ENCODE results near the gene ERCC1. TPM values are rescaled to one million over a fixed set of nuclear protein-coding genes. Genes with fewer than 3 reads are reported as not detected.

The ERCC1 gene
- total and polyA plus RNA-seq, 4 donors: 19.2 to 28.7 (median 22.0) TPM

- peaks cover 5 to 20% (median 11%) of the 10 kb centered on the region in 4 donors for H3K4me1 ChIP-seq (ENCODE audit: control insufficient read depth in 4 of 4, insufficient read depth in 4 of 4, low read length in 3 of 4)
- no peak for DNase-seq (ENCODE audit: low spot score)
Observed at GRCh38 chr19:45424191-45425058, 708 bp upstream of the ERCC1 start.

GRCh38 chr19:45423033-45423588, 606 bp downstream of the ERCC1 start:
- WGBS: 21% methylated on average over 20 of the region's 20 CpGs
- Histone ChIP-seq H3K4me1 (ENCODE audit: control insufficient read depth in 4 of 4, insufficient read depth in 4 of 4, low read length in 3 of 4) (peaks cover 5 to 19% (median 9%) of the 10 kb centered on the region in 4 donors), H3K27me3 (ENCODE audit: control insufficient read depth in 4 of 4, insufficient read depth in 4 of 4, low read length in 3 of 4) (no peaks in the 10 kb centered on the region), H3K27ac (ENCODE audit: low read depth in 1 of 2, low read length in 2 of 2) (peak overlapping the region; percentile 89 to 93), H3K9me3 (ENCODE audit: control insufficient read depth in 4 of 4, low read length in 3 of 4) (no peaks in the 10 kb centered on the region), H3K4me3 (ENCODE audit: low read depth in 1 of 3, low read length in 3 of 3) (peak overlapping the region; percentile 53 to 64 (median 61)), H3K36me3 (ENCODE audit: control insufficient read depth in 4 of 4, insufficient read depth in 3 of 4, low read depth in 1 of 4, low read length in 3 of 4) (peaks cover 0 to 8% (median 4%) of the 10 kb centered on the region in 4 donors), H3K9ac (ENCODE audit: low read depth in 1 of 2, low read length in 2 of 2) (peak overlapping the region; percentile 21 to 74)
- no peak for DNase-seq (ENCODE audit: low spot score)
- TF ChIP-seq RAD21 (IDR thresholded peaks at IDR 0.05) (no peak), NR2F2 (IDR thresholded peaks at IDR 0.05) (peak; percentile 84)

More at GRCh38 chr19:45424191-45425058, 708 bp upstream of the ERCC1 start:
- peak; percentile 32 for TF ChIP-seq NR2F2 (IDR thresholded peaks at IDR 0.05)
- peak; percentile 55 to 64 for TF ChIP-seq JUND (IDR thresholded peaks at IDR 0.05)
- TF ChIP-seq MAX (IDR thresholded peaks at IDR 0.05): no peak
- whole genome bisulfite sequencing: 17% methylated on average over 24 of the region's 24 CpGs
- H3K9me3 ChIP-seq (ENCODE audit: control insufficient read depth in 4 of 4, low read length in 3 of 4): no peaks in the 10 kb centered on the region
- H3K27ac ChIP-seq (ENCODE audit: low read depth in 1 of 2, low read length in 2 of 2): peak overlapping the region; percentile 89 to 93
- H3K36me3 ChIP-seq (ENCODE audit: control insufficient read depth in 4 of 4, insufficient read depth in 3 of 4, low read depth in 1 of 4, low read length in 3 of 4): peaks cover 0 to 8% (median 2%) of the 10 kb centered on the region in 4 donors
- peak overlapping the region; percentile 53 to 70 (median 64) for H3K4me3 ChIP-seq (ENCODE audit: low read depth in 1 of 3, low read length in 3 of 3)
- H3K27me3 ChIP-seq (ENCODE audit: control insufficient read depth in 4 of 4, insufficient read depth in 4 of 4, low read length in 3 of 4): no peaks in the 10 kb centered on the region
- H3K9ac ChIP-seq (ENCODE audit: low read depth in 1 of 2, low read length in 2 of 2): peak overlapping the region; percentile 20 to 64

GRCh38 chr19:45421947-45422498, 1.7 kb downstream of the ERCC1 start:
- Histone ChIP-seq H3K36me3 (ENCODE audit: control insufficient read depth in 4 of 4, insufficient read depth in 3 of 4, low read depth in 1 of 4, low read length in 3 of 4) (peaks cover 0 to 16% (median 9%) of the 10 kb centered on the region in 4 donors), H3K4me1 (ENCODE audit: control insufficient read depth in 4 of 4, insufficient read depth in 4 of 4, low read length in 3 of 4) (peaks cover 5 to 16% (median 9%) of the 10 kb centered on the region in 4 donors), H3K27me3 (ENCODE audit: control insufficient read depth in 4 of 4, insufficient read depth in 4 of 4, low read length in 3 of 4) (no peaks in the 10 kb centered on the region), H3K4me3 (ENCODE audit: low read depth in 1 of 3, low read length in 3 of 3) (no peak overlapping the region), H3K27ac (ENCODE audit: low read depth in 1 of 2, low read length in 2 of 2) (no peak overlapping the region), H3K9me3 (ENCODE audit: control insufficient read depth in 4 of 4, low read length in 3 of 4) (no peaks in the 10 kb centered on the region), H3K9ac (ENCODE audit: low read depth in 1 of 2, low read length in 2 of 2) (no peak overlapping the region)
- TF ChIP-seq SP1 (IDR thresholded peaks at IDR 0.05) (no peak), FOXA1 (IDR thresholded peaks at IDR 0.05) (no peak), RAD21 (IDR thresholded peaks at IDR 0.05) (no peak), FOXA2 (IDR thresholded peaks at IDR 0.05) (no peak), CTCF (IDR thresholded peaks at IDR 0.05; ENCODE audit: low read depth, low read length, missing input control) (no peak), REST (IDR thresholded peaks at IDR 0.05) (no peak), EGR1 (IDR thresholded peaks at IDR 0.05; ENCODE audit: low read depth in 2 of 2) (no peak), ATF3 (IDR thresholded peaks at IDR 0.05) (no peak), NR2F2 (IDR thresholded peaks at IDR 0.05) (no peak), MAX (IDR thresholded peaks at IDR 0.05) (no peak)
- DNase-seq (ENCODE audit: low spot score): no peak
- WGBS: 90% methylated on average over 6 of the region's 6 CpGs
